ENCODE results near the gene MCF2L2. TPM values are rescaled to one million over a fixed set of nuclear protein-coding genes. Genes with fewer than 3 reads are reported as not detected.

The MCF2L2 gene
- total RNA-seq, 3 donors from 2014 or later, result 0.84 to 2.7 (median 1.1) TPM

DNA sequence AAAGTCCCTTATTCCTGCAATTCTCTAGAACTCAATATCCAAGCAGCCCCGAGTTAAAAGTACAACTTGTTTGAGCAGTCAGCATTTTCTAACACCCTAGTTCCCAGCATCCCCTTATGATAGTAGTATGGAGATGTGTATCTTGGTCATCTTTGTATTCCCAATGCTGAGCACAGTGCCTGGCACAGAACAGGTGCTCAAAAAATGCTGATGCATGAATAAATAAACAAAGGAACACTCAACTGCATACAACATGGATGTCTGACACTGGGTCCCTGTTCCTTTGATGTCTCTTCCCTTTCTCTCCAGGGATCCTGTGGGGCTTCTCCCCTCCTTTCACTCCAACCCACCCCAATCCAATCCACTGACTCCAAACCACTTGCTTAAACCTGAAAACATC is 199.2 kb downstream of the MCF2L2 start:
- no peak for ATAC-seq
- intact Hi-C loops (cut with DNase I, micrococcal nuclease), result no loop called here
- TF ChIP-seq, protein P1, sequence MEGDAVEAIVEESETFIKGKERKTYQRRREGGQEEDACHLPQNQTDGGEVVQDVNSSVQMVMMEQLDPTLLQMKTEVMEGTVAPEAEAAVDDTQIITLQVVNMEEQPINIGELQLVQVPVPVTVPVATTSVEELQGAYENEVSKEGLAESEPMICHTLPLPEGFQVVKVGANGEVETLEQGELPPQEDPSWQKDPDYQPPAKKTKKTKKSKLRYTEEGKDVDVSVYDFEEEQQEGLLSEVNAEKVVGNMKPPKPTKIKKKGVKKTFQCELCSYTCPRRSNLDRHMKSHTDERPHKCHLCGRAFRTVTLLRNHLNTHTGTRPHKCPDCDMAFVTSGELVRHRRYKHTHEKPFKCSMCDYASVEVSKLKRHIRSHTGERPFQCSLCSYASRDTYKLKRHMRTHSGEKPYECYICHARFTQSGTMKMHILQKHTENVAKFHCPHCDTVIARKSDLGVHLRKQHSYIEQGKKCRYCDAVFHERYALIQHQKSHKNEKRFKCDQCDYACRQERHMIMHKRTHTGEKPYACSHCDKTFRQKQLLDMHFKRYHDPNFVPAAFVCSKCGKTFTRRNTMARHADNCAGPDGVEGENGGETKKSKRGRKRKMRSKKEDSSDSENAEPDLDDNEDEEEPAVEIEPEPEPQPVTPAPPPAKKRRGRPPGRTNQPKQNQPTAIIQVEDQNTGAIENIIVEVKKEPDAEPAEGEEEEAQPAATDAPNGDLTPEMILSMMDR (IDR thresholded peaks at IDR 0.05), result no peak
- no peak for DNase-seq
- H3K36me3 ChIP-seq (ENCODE audit: low read depth), result no peaks in the 10 kb centered on the region
- H3K4me1 ChIP-seq (ENCODE audit: low read depth), result no peaks in the 10 kb centered on the region
- H3K4me3 ChIP-seq, result no peak overlapping the region
- no peaks in the 10 kb centered on the region for H3K9me3 ChIP-seq

DNA sequence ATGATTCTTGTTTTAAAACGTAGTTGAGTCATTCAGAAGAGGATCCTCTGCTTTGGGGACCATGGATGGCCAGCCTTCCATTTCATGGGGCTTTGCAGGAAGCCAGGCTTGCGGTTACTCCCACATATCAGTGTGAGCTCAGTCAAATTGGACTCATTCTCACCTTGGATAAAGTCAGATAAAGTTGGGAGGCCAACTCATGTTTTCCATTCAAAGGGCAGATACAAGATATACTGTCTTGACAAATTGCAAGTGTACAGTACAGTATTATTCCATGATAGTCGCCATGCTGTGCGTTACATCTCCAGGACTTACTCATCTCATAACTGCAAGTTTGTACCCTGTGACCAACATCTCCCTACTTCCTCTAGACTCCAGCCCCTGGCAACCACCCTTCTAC is 200.8 kb downstream of the MCF2L2 start:
- intact Hi-C loops (cut with DNase I, micrococcal nuclease), result no loop called here
- no peak for DNase-seq
- no peaks in the 10 kb centered on the region for H3K4me1 ChIP-seq (ENCODE audit: low read depth)

DNA sequence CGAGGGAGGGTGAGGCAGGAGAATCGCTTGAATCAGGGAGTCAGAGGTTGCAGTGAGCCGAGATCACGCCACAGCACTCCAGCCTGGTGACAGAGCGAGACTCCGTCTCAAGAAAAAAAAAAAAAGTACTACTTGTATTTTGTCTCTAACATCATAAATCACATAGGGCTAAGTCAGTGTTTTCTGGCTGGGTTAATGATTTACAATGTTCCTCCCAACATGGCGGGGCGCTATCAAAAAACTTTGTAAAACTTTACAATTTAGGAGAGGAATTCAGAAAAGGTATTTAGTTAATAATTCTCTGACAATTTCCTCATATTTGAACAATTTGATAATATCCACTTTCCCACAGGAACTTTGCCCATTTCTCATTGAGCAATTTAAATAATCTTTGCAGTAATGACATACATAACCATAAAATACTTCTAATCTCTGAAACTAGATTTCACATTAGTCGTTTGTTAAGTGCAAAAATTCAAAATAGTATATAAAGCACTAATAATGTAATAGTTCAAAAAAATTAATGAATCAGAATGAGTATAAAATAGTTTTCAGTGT is 202.0 kb downstream of the MCF2L2 start:
- ATAC-seq (peak; percentile 81), DNase-seq (no peak)
- Histone ChIP-seq H3K4me1 (ENCODE audit: low read depth) (no peaks in the 10 kb centered on the region), H3K36me3 (ENCODE audit: low read depth) (no peaks in the 10 kb centered on the region), H3K9me3 (no peaks in the 10 kb centered on the region), H3K4me3 (no peak overlapping the region)
- intact Hi-C loops (cut with DNase I, micrococcal nuclease), result no loop called here
- TF ChIP-seq, protein P1 (IDR thresholded peaks at IDR 0.05), result no peak

More for the DNA sequence above, 200.8 kb downstream of the MCF2L2 start:
- TF ChIP-seq, protein P1 (IDR thresholded peaks at IDR 0.05), result no peak
- Histone ChIP-seq H3K36me3 (ENCODE audit: low read depth) (no peaks in the 10 kb centered on the region), H3K9me3 (no peaks in the 10 kb centered on the region), H3K4me3 (no peak overlapping the region)
- ATAC-seq, result no peak

DNA sequence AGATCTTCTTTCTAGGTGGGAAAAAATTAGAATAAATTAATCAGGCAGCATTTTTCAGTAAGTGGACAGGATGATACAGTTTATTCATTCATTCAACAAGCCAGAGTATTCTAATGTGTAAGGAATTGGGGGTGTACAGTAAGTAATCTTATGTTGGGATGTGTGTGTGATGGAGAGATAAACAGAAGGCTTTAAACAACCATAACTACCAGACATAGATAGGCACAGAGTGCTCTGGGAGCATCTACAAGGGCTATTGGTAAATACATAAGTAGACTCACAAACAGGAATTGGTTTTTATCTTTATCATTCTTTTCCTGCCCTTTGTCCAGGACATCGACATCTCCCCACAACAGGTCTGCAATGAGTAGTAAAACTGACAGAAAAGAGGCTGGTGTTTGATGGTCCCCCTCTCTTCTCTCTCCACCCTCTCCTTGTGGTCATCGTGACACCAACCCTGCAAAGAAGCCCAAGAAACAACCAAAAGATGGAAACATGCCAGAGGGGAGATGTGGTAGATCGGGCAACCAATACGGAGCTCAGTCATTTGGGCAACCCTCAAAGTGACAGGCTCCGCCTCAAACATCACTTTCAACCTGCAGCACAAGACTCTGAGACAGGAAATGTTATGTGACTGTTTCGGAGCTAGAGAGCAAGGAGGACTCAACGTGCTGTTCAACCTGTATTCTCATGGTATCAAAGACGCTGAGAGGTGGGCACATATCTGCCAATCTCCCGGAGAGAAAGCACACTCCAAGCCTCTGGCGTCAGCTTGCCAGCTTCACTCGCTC is 204.0 kb downstream of the MCF2L2 start:
- H3K4me3 ChIP-seq, result no peak overlapping the region
- TF ChIP-seq, protein P1 (IDR thresholded peaks at IDR 0.05), result no peak
- ATAC-seq (peak; percentile 29), DNase-seq (no peak)
- H3K9me3 ChIP-seq, result no peaks in the 10 kb centered on the region
- H3K36me3 ChIP-seq (ENCODE audit: low read depth), result no peaks in the 10 kb centered on the region
- no peaks in the 10 kb centered on the region for H3K4me1 ChIP-seq (ENCODE audit: low read depth)
- intact Hi-C loops (cut with DNase I, micrococcal nuclease), result no loop called here

DNA sequence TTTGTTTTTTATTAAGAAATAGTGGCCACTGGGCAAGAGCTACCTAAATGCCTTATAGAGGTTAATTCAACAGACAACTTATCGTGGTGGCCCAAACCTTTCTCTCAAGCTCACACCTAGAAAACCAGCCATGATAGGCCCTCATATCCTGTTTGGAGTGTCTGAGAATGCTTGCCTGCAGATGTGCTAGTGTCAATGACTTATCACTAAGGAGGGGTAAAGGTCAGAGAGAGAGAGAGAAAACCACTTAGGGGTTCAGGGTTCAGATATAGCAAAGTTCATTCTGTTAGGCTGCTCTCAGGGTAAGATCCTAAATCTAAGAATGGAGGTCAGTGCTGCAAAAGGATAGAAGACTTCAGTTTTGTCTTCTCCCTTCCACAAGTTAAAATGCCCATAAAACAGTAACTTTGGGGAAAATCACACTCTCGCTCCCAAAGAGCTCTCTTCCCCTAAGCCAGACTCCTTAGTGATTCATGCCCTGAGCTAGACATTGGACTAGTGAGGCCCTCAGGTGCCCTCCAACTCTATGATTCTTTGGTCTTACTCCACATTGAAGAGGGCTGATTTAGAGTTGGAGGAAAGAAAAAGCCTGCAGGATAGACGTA is 205.7 kb downstream of the MCF2L2 start:
- Histone ChIP-seq H3K36me3 (ENCODE audit: low read depth) (no peaks in the 10 kb centered on the region), H3K4me3 (no peak overlapping the region), H3K9me3 (no peaks in the 10 kb centered on the region), H3K4me1 (ENCODE audit: low read depth) (no peaks in the 10 kb centered on the region)
- TF ChIP-seq, protein P1 (IDR thresholded peaks at IDR 0.05), result no peak
- ATAC-seq (peak; percentile 21), DNase-seq (no peak)
- intact Hi-C loops (cut with DNase I, micrococcal nuclease), result no loop called here
